K562 (cell line): ENCODE results near the gene COL4A1. TPM values are rescaled to one million over a fixed set of nuclear protein-coding genes. Genes with fewer than 3 reads are reported as not detected.

ENCODE experiments used
- FOSL1 ChIP-seq: fragments of 200-800 bp; sonication (Bioruptor generic); conservative IDR thresholded peaks from 2 replicates; pipeline ENCODE4 v1.6.1; 2016; ENCODE audit warnings: missing genetic modification characterization, missing compliant biosample characterization
- KLF1 ChIP-seq: fragments of 450-650 bp; IDR thresholded peaks from 2 replicates; pipeline ENCODE4 v1.6.1; 2016; ENCODE audit warnings: missing genetic modification characterization, missing compliant biosample characterization
- NR1H2 ChIP-seq: sonication (generic); formaldehyde crosslinking; IDR thresholded peaks from 2 replicates; pipeline ENCODE4 v1.4.0; 2020; ENCODE audit warnings: mild to moderate bottlenecking, missing genetic modification reagents
- SMARCB1 ChIP-seq: IDR thresholded peaks from 2 replicates; pipeline ENCODE4 v1.6.1; 2011; ENCODE audit warnings: improper control_type of control experiment, low read depth; ENCODE audit not compliant: insufficient read length
- SRSF1 ChIP-seq: fragments of 200-400 bp; formaldehyde crosslinking; IDR thresholded peaks from 2 replicates; pipeline ENCODE4 v1.6.1; 2017; ENCODE audit warnings: mild to moderate bottlenecking, low read depth, low read length, moderate library complexity
- XRCC5 ChIP-seq: fragments of 200-400 bp; formaldehyde crosslinking; IDR thresholded peaks from 2 replicates; pipeline ENCODE4 v1.6.1; 2017; ENCODE audit warnings: low read depth, mild to moderate bottlenecking, low read length
- ZNF175 ChIP-seq: fragments of 200-800 bp; sonication (Bioruptor generic); IDR thresholded peaks from 2 replicates; pipeline ENCODE4 v1.6.1; 2016; ENCODE audit warnings: low read depth, mild to moderate bottlenecking, missing genetic modification characterization, missing compliant biosample characterization
- polyA plus RNA-seq, 8 experiments: library from polyadenylated mRNA; depleted of rRNA in 4 of 8; stranded (reverse) in 5 of 8; unstranded in 3 of 8; fragments of >200 nt; fragmentation: Nextera tagmentation in 2 of 8; fragmentation: Illumina TruSeq in 1 of 8; extraction: Ambion mirVana in 2 of 8; extraction: Trizol in 1 of 8; gene quantifications; 2 replicates each; pipeline versions ENCODE4 v1.2.1 to v1.2.3, GENCODE V29; 2011 to 2014; ENCODE audit warnings: inconsistent platforms in 1 of 8, missing spikeins in 1 of 8
- total RNA-seq, 7 experiments: library from RNA; depleted of rRNA in 6 of 7; stranded (reverse); fragments of >200 nt in 6 of 7; fragmentation: Illumina TruSeq in 2 of 7; extraction: Trizol in 2 of 7; gene quantifications; 2 replicates each; pipeline versions ENCODE4 v1.2.1 to v1.2.3, GENCODE V29; 2011 to 2021; ENCODE audit warnings: low replicate concordance in 1 of 7
- TF ChIP-seq, protein P1 (sequence below): fragments of 250-450 bp; sonication (Bioruptor Pico); IDR thresholded peaks from 2 replicates; pipeline ENCODE4 v1.5.0; 2021; ENCODE audit warnings: mild to moderate bottlenecking, borderline replicate concordance

Gene COL4A1
- total and polyA plus RNA-seq, 9 of the 15 experiments (the other 6 are each of a cell fraction or from before 2014, with no cell fraction given) = 0.35 TPM; not detected in 8

DNA sequence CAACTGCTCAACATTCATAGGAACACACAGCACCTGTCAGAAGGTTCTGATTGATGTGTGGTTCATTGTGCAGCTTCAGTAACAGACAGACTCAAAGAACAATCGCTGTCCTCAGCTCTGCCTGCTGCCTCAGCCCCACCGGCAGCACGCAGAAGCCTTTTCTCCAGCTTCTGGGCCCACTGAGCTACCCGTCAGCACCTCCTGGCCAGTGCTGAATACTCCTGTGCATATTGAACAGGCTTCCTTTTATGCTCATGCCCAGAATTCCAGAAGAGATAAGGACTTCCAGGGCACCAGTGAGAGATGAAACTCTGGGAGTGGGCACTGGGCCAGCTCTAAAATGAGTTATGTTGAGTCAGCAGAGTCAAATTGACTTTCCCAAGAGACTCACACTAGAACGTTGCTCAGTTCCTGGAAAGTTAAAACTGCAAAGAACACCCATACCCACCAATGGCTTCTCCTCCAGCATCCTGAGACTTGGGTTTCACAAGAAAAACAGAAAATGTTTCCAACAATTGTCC, 119.3 kb downstream of the COL4A1 start (continued):
- TF ChIP-seq FOSL1 (tag) = no peak
- TF ChIP-seq ZNF175 (CRISPR knock-in tag) = no peak
- TF ChIP-seq SRSF1 = no peak
- TF ChIP-seq KLF1 (tag) = no peak
- no peak for TF ChIP-seq SMARCB1
- TF ChIP-seq NR1H2 (CRISPR knock-in tag) = no peak
- TF ChIP-seq, protein P1, sequence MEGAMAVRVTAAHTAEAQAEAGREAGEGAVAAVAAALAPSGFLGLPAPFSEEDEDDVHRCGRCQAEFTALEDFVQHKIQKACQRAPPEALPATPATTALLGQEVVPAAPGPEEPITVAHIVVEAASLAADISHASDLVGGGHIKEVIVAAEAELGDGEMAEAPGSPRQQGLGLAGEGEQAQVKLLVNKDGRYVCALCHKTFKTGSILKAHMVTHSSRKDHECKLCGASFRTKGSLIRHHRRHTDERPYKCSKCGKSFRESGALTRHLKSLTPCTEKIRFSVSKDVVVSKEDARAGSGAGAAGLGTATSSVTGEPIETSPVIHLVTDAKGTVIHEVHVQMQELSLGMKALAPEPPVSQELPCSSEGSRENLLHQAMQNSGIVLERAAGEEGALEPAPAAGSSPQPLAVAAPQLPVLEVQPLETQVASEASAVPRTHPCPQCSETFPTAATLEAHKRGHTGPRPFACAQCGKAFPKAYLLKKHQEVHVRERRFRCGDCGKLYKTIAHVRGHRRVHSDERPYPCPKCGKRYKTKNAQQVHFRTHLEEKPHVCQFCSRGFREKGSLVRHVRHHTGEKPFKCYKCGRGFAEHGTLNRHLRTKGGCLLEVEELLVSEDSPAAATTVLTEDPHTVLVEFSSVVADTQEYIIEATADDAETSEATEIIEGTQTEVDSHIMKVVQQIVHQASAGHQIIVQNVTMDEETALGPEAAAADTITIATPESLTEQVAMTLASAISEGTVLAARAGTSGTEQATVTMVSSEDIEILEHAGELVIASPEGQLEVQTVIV (CRISPR knock-in tag) = no peak
- no peak for TF ChIP-seq XRCC5
- TF ChIP-seq, all 486 proteins: peak for 0
